Cardiac muscle cell (in vitro differentiated cells and primary cell): ENCODE results near the gene MGMT. TPM values are rescaled to one million over a fixed set of nuclear protein-coding genes. Genes with fewer than 3 reads are reported as not detected.

Experiments
- DNase-seq, 2 donors: peaks; one replicate each; pipeline versions ENCODE4 v3.0.0 to v3.0.0-alpha.2; 2010 to 2017; ENCODE audit warnings: low read depth in 1 of 2, low spot score in 1 of 2
- H3K27ac ChIP-seq: fragments of 200-600 bp; sonication (generic); 2 replicates; pipeline ENCODE4 v1.5.1; 2016
- H3K27me3 ChIP-seq: fragments of 200-600 bp; sonication (generic); 2 replicates; pipeline ENCODE4 v1.6.0; 2016; ENCODE audit warnings: control low read depth
- H3K36me3 ChIP-seq: fragments of 200-600 bp; sonication (generic); 2 replicates; pipeline ENCODE4 v1.5.1; 2016; ENCODE audit warnings: control low read depth
- H3K4me1 ChIP-seq: fragments of 200-600 bp; sonication (generic); 2 replicates; pipeline ENCODE4 v1.8.1; 2017; ENCODE audit warnings: low read depth, mild to moderate bottlenecking, mixed run types
- H3K4me3 ChIP-seq: fragments of 200-600 bp; sonication (generic); 2 replicates; pipeline ENCODE4 v1.5.1; 2016; ENCODE audit warnings: mild to moderate bottlenecking
- H3K9me3 ChIP-seq: fragments of 200-600 bp; sonication (generic); 2 replicates; pipeline ENCODE4 v1.5.1; 2017; ENCODE audit warnings: low read depth, mild to moderate bottlenecking, control low read depth
- polyA plus RNA-seq: library from polyadenylated mRNA; unstranded; fragments of >200 nt; fragmentation: Nextera tagmentation; extraction: Ambion mirVana; gene quantifications from 2 replicates; pipeline ENCODE4 v1.2.1, GENCODE V29; 2016
- total RNA-seq: library from RNA; depleted of rRNA; stranded (reverse); fragments of >200 nt; gene quantifications from 2 replicates; pipeline ENCODE4 v1.2.3, GENCODE V29; 2016
- TF ChIP-seq, protein P1 (sequence below): IDR thresholded peaks from 2 replicates; pipeline ENCODE4 v1.5.1; 2012; ENCODE audit warnings: low read depth, mild to moderate bottlenecking, low read length

The MGMT gene
- total and polyA plus RNA-seq, 2 experiments from 2014 or later, result 21.8 to 28.0 TPM

DNA sequence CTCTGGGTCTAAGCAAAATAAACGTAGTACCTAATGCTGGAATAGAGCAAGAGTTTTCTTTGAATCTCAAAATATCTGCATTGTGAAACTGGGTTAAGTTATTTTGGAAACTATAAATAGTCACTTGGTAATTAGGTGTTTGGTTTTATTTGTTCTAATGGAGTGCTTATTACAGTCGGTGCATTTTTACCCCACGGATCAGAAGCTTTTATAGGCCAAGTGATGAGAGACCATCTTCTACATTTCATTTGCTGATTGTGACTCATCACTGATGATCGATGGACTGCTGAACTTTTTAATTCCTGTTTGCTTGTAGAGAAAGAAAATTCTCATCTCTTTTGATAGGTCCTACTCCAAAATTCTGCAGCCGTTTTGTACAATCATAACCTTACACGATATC lies 28.2 kb downstream of the MGMT start:
- H3K27ac ChIP-seq, result no peak overlapping the region
- TF ChIP-seq, protein P1, sequence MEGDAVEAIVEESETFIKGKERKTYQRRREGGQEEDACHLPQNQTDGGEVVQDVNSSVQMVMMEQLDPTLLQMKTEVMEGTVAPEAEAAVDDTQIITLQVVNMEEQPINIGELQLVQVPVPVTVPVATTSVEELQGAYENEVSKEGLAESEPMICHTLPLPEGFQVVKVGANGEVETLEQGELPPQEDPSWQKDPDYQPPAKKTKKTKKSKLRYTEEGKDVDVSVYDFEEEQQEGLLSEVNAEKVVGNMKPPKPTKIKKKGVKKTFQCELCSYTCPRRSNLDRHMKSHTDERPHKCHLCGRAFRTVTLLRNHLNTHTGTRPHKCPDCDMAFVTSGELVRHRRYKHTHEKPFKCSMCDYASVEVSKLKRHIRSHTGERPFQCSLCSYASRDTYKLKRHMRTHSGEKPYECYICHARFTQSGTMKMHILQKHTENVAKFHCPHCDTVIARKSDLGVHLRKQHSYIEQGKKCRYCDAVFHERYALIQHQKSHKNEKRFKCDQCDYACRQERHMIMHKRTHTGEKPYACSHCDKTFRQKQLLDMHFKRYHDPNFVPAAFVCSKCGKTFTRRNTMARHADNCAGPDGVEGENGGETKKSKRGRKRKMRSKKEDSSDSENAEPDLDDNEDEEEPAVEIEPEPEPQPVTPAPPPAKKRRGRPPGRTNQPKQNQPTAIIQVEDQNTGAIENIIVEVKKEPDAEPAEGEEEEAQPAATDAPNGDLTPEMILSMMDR, result no peak
- H3K4me1 ChIP-seq, result peaks cover 14% of the 10 kb centered on the region
- no peak for DNase-seq
- no peaks in the 10 kb centered on the region for H3K36me3 ChIP-seq
- no peak overlapping the region for H3K4me3 ChIP-seq
- no peaks in the 10 kb centered on the region for H3K27me3 ChIP-seq
- H3K9me3 ChIP-seq, result no peaks in the 10 kb centered on the region

DNA sequence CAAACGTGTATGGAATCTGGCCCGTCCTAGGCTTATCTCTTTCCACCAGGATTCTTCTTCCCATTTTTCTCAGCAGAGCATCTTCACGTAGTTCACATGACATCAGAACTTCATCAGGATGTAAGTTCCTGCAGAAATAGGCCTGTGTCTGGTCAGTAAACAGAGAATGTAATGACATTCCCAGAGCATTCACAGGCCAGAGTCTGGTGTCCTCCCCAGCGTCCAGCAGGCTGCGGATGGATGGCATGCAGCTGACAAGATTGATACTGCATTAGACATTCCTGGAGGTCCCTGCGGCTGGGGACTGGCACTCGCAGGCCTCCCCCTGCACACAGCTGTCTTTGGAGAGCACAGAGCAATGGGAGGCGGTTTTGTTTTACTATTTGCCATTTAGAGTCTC lies 28.7 kb downstream of the MGMT start:
- Histone ChIP-seq H3K4me1 (peaks cover 14% of the 10 kb centered on the region), H3K27ac (no peak overlapping the region), H3K9me3 (no peaks in the 10 kb centered on the region), H3K36me3 (no peaks in the 10 kb centered on the region), H3K27me3 (no peaks in the 10 kb centered on the region), H3K4me3 (no peak overlapping the region)
- DNase-seq, result peak in 1 of 2 donors; percentile 19
- TF ChIP-seq, protein P1, result no peak

DNA sequence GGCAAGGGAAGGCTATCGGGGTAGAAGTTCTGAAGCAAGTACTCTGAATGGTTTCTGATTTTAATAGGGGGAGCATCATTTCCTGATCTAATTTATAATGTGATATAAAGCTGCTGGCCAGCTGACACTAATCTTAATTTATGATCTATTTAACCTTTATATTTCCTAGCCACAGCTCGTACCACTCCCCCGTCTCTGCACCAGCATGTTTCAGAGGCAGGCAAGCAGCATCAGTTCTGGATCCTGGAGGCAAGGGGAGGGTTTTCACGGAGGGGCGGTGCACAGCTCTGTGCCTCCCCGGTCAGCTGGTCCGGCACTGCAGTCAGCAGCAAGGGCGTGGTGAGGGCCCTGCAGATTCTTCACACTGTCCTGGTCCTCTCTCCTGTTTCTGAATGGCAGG lies 30.0 kb downstream of the MGMT start:
- TF ChIP-seq, protein P1, result no peak
- no peak for DNase-seq

DNA sequence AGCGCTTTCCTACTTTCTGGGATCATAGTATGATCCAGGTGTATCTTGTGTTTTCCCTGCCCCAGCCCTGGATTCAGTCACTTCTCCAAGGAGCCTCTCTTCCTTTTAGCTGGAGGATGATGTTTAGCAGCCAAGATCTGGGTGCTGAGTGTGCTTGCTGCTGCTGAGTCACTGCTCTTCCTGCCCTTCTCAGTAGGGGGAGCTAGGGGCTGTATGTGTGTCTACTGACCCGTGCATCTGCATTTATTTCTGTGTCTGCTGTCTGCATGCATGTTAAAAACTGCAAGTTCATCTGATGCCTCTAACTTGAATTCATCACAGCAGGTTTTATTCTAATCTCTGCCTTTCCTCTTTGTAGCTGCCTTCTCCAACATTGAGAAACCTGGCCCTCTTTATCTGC lies 31.6 kb downstream of the MGMT start:
- H3K9me3 ChIP-seq, result no peaks in the 10 kb centered on the region
- no peak for DNase-seq
- no peaks in the 10 kb centered on the region for H3K27me3 ChIP-seq
- TF ChIP-seq, protein P1, result no peak
- H3K4me1 ChIP-seq, result peaks cover 14% of the 10 kb centered on the region
- H3K27ac ChIP-seq, result no peak overlapping the region
- no peak overlapping the region for H3K4me3 ChIP-seq
- H3K36me3 ChIP-seq, result no peaks in the 10 kb centered on the region

More for the DNA sequence above, 30.0 kb downstream of the MGMT start:
- Histone ChIP-seq H3K27me3 (no peaks in the 10 kb centered on the region), H3K4me3 (no peak overlapping the region), H3K27ac (no peak overlapping the region), H3K36me3 (no peaks in the 10 kb centered on the region), H3K9me3 (no peaks in the 10 kb centered on the region), H3K4me1 (peaks cover 14% of the 10 kb centered on the region)

DNA sequence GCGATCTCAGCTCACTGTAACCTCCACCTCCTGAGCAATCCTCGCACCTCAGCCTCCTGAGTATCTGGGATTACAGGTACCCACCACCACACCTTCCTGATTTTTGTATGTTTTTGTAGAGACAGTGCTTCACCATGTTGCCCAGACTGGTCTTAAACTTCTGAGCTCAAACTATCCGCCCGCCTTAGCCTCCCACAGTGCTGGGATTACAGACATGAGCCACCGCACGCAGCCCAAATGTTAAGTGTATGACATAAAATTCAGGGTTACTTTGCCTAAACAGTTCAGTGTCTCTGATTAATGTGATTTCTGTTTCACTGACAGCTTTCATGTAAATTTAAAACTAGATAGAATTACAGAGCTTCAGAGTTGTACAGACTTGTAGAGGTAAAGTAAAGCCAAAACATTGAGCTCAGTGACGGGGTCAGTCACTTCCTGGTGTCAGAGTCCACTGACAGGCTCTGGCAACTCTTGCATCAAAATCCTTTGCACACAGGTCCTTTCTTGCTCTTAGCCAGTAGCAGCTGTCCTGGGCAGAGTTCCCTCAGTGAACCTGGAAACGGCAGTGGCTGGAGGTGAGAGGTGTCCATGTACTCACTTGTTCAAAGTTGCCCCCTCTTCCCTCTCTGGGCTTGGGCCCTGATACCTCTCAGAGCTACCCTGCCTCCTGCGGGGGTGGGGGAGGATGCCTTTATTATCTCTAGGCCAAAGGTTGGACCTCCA lies 33.7 kb downstream of the MGMT start:
- no peak for DNase-seq
- peaks cover 2% of the 10 kb centered on the region for H3K4me1 ChIP-seq
- H3K9me3 ChIP-seq, result no peaks in the 10 kb centered on the region
- no peaks in the 10 kb centered on the region for H3K36me3 ChIP-seq
- H3K4me3 ChIP-seq, result no peak overlapping the region
- no peak overlapping the region for H3K27ac ChIP-seq
- TF ChIP-seq, protein P1, result no peak
- no peaks in the 10 kb centered on the region for H3K27me3 ChIP-seq
